NCI-H1092 treated with DMSO at 0.1 percent for 48 hours (cell line): ENCODE measurements around the gene C1S.
"Not testable (repeated sequence)": the region's sequence is repeated elsewhere in the genome, so short reads cannot be mapped to it uniquely, and the experiment has no call there.

Source experiments
- DNase-seq: peaks from one replicate; lab custom pipeline; 2025; lab: John Stamatoyannopoulos, UW

C1S gene

GRCh38 chr12:7060353-7060954, at the start of gene C1S:
C1S (plus strand) TSS chr12:7060718; CDS start chr12:7061913, 1,195 bp downstream.
- peak; percentile 5 for DNase-seq

GRCh38 chr12:7011398-7011797, 49.1 kb upstream of the C1S start:
- DNase-seq: not testable (repeated sequence)

- no peak for DNase-seq
Observed at GRCh38 chr12:7012024-7012607, 48.4 kb upstream of the C1S start.

GRCh38 chr12:7013101-7013500, 47.4 kb upstream of the C1S start:
- no peak for DNase-seq

- DNase-seq: no peak
Observed at GRCh38 chr12:7015555-7016370, 44.8 kb upstream of the C1S start.

- DNase-seq: no peak
Observed at GRCh38 chr12:7016958-7017571, 43.5 kb upstream of the C1S start.

GRCh38 chr12:7017870-7018349, 42.6 kb upstream of the C1S start:
- DNase-seq: peak; percentile 27

GRCh38 chr12:7018350-7019042, 42.0 kb upstream of the C1S start, which contains the start of gene LPCAT3:
LPCAT3 (minus strand) TSS chr12:7018476; CDS start chr12:7018424, 52 bp downstream.
- DNase-seq: peak; percentile 97

- DNase-seq: no peak
Observed at GRCh38 chr12:7019043-7019569, 41.4 kb upstream of the C1S start.

- no peak for DNase-seq
Observed at GRCh38 chr12:7021956-7022355, 38.6 kb upstream of the C1S start.

GRCh38 chr12:7023114-7023513, 37.4 kb upstream of the C1S start:
- no peak for DNase-seq

- DNase-seq: no peak
Observed at GRCh38 chr12:7026854-7027253, 33.7 kb upstream of the C1S start.

- no peak for DNase-seq
Observed at GRCh38 chr12:7031306-7031705, 29.2 kb upstream of the C1S start.

- no peak for DNase-seq
Observed at GRCh38 chr12:7032990-7033389, 27.5 kb upstream of the C1S start.

GRCh38 chr12:7034464-7034863, 26.1 kb upstream of the C1S start:
- DNase-seq: no peak

- no peak for DNase-seq
Observed at GRCh38 chr12:7035463-7035862, 25.1 kb upstream of the C1S start.

- not testable (repeated sequence) for DNase-seq
Observed at GRCh38 chr12:7037411-7037810, 23.1 kb upstream of the C1S start.

GRCh38 chr12:7038591-7038990, 21.9 kb upstream of the C1S start:
- DNase-seq: no peak

GRCh38 chr12:7039403-7039802, 21.1 kb upstream of the C1S start:
- no peak for DNase-seq

GRCh38 chr12:7042842-7043241, 17.7 kb upstream of the C1S start:
- DNase-seq: peak; percentile 7

GRCh38 chr12:7045913-7046312, 14.6 kb upstream of the C1S start:
- DNase-seq: no peak
